ENCODE measurements around the gene SCUBE1.

SCUBE1 gene

GRCh38 chr22:43213051-43213450 is 130.1 kb downstream of the SCUBE1 start:
- TF ChIP-seq CREB5 (CRISPR knock-in tag; IDR thresholded peaks at IDR 0.05; ENCODE audit: low read depth) (no peak), ISL1 (CRISPR knock-in tag; IDR thresholded peaks at IDR 0.05) (no peak), CSRNP3 (CRISPR knock-in tag; IDR thresholded peaks at IDR 0.05) (no peak), POU6F1 (CRISPR knock-in tag; IDR thresholded peaks at IDR 0.05; ENCODE audit: borderline replicate concordance, low read depth) (no peak), ZNF70 (CRISPR knock-in tag; IDR thresholded peaks at IDR 0.05) (no peak), PATZ1 (CRISPR knock-in tag; IDR thresholded peaks at IDR 0.05; ENCODE audit: borderline replicate concordance) (no peak), SNAI2 (CRISPR knock-in tag; IDR thresholded peaks at IDR 0.05) (no peak), TOX (CRISPR knock-in tag; IDR thresholded peaks at IDR 0.05; ENCODE audit: borderline replicate concordance) (no peak), BACH2 (CRISPR knock-in tag; IDR thresholded peaks at IDR 0.05; ENCODE audit: borderline replicate concordance) (no peak), ZNF8 (CRISPR knock-in tag; IDR thresholded peaks at IDR 0.05) (no peak)
- ATAC-seq: no peak

- no peak for TF ChIP-seq GLIS3 (CRISPR knock-in tag; IDR thresholded peaks at IDR 0.05)
- no peak for TF ChIP-seq ZNF565 (CRISPR knock-in tag; conservative IDR thresholded peaks at IDR 0.05; ENCODE audit: low read depth)
- no peak for TF ChIP-seq POU6F1 (CRISPR knock-in tag; IDR thresholded peaks at IDR 0.05; ENCODE audit: borderline replicate concordance, low read depth)
- no peak for TF ChIP-seq ESRRG (CRISPR knock-in tag; IDR thresholded peaks at IDR 0.05)
- no peak for TF ChIP-seq PATZ1 (CRISPR knock-in tag; IDR thresholded peaks at IDR 0.05; ENCODE audit: borderline replicate concordance)
- no peak for TF ChIP-seq ZFP30 (CRISPR knock-in tag; IDR thresholded peaks at IDR 0.05)
- TF ChIP-seq CSRNP3 (CRISPR knock-in tag; IDR thresholded peaks at IDR 0.05): no peak
- no peak for TF ChIP-seq SNAI2 (CRISPR knock-in tag; IDR thresholded peaks at IDR 0.05)
- TF ChIP-seq ZNF70 (CRISPR knock-in tag; IDR thresholded peaks at IDR 0.05): no peak
- no peak for TF ChIP-seq BACH2 (CRISPR knock-in tag; IDR thresholded peaks at IDR 0.05; ENCODE audit: borderline replicate concordance)
- TF ChIP-seq CREB5 (CRISPR knock-in tag; IDR thresholded peaks at IDR 0.05; ENCODE audit: low read depth): no peak
- TF ChIP-seq ISL1 (CRISPR knock-in tag; IDR thresholded peaks at IDR 0.05): no peak
- no peak for TF ChIP-seq TSHZ2 (CRISPR knock-in tag; IDR thresholded peaks at IDR 0.05)
- TF ChIP-seq ARNTL (CRISPR knock-in tag; IDR thresholded peaks at IDR 0.05; ENCODE audit: borderline replicate concordance, low read depth): no peak
- ATAC-seq: no peak
These were observed 130.7 kb downstream of the SCUBE1 start for GRCh38 chr22:43212434-43212952.

Measured in SK-N-SH treated with all-trans-retinoic acid at 6 μM for 48 hours (cell line).